GM19463 (cell line): ENCODE measurements around the gene APLP1.
"Not testable (repeated sequence)": the region's sequence is repeated elsewhere in the genome, so short reads cannot be mapped to it uniquely, and the experiment has no call there.

ENCODE experiments used
- ATAC-seq: cut with Tn5 transposase; IDR thresholded peaks from one replicate; pipeline ENCODE4 v1.9.1; 2021; ENCODE audit warnings: mild to moderate bottlenecking, moderate library complexity; ENCODE audit not compliant: unreplicated experiment

Gene APLP1

GRCh38 chr19:35882114-35882832, 13.9 kb downstream of the APLP1 start:
- ATAC-seq, result no peak

- ATAC-seq, result no peak
Measured at GRCh38 chr19:35883882-35884281, 15.5 kb downstream of the APLP1 start.

- no peak for ATAC-seq
Measured at GRCh38 chr19:35885225-35885738, 16.9 kb downstream of the APLP1 start.

DNA sequence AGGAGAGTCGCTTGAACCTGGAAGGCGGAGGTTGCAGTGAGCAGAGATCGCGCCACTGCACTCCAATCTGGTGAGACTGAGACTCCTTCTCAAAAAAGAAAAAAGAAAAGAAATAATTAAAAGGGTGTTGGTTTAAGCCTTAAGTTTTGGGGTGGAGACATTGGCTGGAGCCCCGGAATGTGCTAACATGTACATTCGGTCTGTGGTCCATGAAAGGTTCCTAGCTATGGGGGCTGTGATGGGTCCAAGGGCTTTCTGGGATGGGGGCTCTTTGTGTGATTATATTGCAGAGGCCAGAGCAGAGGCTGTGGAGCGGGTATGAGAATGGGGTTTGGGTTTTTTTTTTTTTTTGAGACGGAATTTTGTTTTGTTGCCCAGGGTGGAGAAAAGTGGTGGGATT, 17.5 kb downstream of the APLP1 start:
- no peak for ATAC-seq

- no peak for ATAC-seq
Measured at GRCh38 chr19:35887197-35887596, 18.8 kb downstream of the APLP1 start.

- no peak for ATAC-seq
Measured at GRCh38 chr19:35888398-35888797, 20.0 kb downstream of the APLP1 start.

- no peak for ATAC-seq
Measured at GRCh38 chr19:35889370-35890112, 21.2 kb downstream of the APLP1 start.

GRCh38 chr19:35890113-35890650, 21.8 kb downstream of the APLP1 start:
- no peak for ATAC-seq

DNA sequence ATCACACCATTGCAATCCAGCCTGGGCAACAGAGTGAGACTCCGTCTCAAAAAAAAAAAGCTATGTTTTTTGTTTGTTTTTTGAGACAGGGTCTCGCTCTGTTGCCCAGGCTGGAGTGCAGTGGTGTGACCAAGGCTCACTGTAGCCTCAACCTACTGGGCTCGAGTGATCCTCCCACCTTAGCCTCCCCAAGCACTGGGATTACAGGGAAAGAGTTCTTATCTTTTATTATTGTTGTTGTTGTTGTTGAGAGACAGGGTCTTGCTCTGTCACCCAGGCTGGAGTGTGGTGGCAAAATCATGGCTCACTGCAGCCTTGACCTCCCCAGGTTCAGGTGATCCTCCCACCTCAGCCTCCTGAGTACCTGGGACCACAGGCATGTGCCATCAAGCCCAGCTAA, 23.4 kb downstream of the APLP1 start:
- ATAC-seq, result not testable (repeated sequence)

DNA sequence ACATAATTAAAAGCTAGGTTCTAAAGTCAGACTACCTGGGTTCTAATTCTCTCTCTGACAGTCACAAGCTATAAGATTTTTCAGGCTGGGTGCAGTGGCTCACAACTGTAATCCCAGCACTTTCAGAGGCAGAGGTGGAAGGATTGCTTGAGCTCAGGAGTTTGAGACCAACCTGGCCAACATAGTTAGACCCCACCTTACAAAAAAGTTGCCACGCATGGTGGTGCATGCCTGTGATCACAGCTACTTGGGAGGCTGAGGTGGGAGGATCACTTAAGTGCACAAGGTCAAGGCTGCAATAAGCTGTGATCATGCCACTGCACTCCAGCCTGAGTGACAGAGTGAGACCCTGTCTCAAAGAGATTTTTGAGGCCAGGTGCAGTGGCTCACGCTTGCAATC, 26.0 kb downstream of the APLP1 start:
- no peak for ATAC-seq

GRCh38 chr19:35895911-35896642, 27.7 kb downstream of the APLP1 start:
- no peak for ATAC-seq

- ATAC-seq, result no peak
Measured at GRCh38 chr19:35896643-35897040, 28.3 kb downstream of the APLP1 start.

GRCh38 chr19:35897706-35898451, 29.5 kb downstream of the APLP1 start:
- ATAC-seq, result no peak

GRCh38 chr19:35898499-35898809, 30.1 kb downstream of the APLP1 start:
- no peak for ATAC-seq

GRCh38 chr19:35899547-35900214, 31.3 kb downstream of the APLP1 start:
- peak; percentile 45 for ATAC-seq

- no peak for ATAC-seq
Measured at GRCh38 chr19:35901055-35901644, 32.8 kb downstream of the APLP1 start.

GRCh38 chr19:35901854-35902661, 33.7 kb downstream of the APLP1 start, which contains the start of gene HCST:
Gene HCST (plus strand): TSS chr19:35902529. CDS start chr19:35902594, 65 bp downstream.
- no peak for ATAC-seq

GRCh38 chr19:35902870-35903475, 34.6 kb downstream of the APLP1 start:
- ATAC-seq, result no peak
